Measurements from ENCODE around the gene GAB2. TPM values are rescaled to one million over a fixed set of nuclear protein-coding genes. Genes with fewer than 3 reads are reported as not detected.

Gene GAB2
- total and polyA plus RNA-seq, 2 of the 13 experiments (the other 11 are each of a cell fraction or from before 2014, with no cell fraction given): 4.1 to 8.6 TPM

DNA sequence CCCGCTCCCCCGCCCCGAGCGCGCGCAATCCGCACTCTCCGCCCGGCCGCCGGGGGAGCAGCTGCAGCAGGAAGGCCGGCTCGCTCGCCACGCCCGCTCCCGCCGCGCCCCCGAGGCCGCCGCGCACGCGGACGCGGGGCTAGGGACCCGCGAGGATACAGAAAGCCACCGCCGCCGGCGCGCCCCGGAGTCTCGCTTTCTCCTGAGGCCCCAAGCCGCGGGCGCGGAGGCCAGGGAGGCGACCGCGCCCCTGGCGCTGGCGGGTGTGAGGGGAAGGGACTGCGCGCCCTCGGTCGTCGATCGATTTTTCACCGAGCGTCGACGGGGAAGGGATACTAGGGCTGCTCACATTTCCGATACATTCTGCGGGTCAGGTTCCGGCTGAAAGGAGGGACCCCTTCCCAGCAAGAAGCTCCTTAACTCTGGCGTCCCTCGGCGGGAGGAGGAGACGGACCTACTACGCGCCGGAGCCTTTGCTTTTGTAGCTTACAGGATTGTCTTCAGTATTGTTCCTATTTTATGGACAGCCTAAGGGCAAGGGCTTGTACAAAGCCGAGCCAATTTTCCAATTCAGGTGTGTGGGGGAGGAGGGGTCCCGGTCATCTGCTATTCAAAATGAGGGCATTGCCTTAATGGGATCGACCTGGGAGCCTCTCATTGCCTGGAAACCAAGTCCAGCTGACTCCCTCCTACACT lies 416 bp upstream of the GAB2 start (continued):
- TF ChIP-seq, protein P1, sequence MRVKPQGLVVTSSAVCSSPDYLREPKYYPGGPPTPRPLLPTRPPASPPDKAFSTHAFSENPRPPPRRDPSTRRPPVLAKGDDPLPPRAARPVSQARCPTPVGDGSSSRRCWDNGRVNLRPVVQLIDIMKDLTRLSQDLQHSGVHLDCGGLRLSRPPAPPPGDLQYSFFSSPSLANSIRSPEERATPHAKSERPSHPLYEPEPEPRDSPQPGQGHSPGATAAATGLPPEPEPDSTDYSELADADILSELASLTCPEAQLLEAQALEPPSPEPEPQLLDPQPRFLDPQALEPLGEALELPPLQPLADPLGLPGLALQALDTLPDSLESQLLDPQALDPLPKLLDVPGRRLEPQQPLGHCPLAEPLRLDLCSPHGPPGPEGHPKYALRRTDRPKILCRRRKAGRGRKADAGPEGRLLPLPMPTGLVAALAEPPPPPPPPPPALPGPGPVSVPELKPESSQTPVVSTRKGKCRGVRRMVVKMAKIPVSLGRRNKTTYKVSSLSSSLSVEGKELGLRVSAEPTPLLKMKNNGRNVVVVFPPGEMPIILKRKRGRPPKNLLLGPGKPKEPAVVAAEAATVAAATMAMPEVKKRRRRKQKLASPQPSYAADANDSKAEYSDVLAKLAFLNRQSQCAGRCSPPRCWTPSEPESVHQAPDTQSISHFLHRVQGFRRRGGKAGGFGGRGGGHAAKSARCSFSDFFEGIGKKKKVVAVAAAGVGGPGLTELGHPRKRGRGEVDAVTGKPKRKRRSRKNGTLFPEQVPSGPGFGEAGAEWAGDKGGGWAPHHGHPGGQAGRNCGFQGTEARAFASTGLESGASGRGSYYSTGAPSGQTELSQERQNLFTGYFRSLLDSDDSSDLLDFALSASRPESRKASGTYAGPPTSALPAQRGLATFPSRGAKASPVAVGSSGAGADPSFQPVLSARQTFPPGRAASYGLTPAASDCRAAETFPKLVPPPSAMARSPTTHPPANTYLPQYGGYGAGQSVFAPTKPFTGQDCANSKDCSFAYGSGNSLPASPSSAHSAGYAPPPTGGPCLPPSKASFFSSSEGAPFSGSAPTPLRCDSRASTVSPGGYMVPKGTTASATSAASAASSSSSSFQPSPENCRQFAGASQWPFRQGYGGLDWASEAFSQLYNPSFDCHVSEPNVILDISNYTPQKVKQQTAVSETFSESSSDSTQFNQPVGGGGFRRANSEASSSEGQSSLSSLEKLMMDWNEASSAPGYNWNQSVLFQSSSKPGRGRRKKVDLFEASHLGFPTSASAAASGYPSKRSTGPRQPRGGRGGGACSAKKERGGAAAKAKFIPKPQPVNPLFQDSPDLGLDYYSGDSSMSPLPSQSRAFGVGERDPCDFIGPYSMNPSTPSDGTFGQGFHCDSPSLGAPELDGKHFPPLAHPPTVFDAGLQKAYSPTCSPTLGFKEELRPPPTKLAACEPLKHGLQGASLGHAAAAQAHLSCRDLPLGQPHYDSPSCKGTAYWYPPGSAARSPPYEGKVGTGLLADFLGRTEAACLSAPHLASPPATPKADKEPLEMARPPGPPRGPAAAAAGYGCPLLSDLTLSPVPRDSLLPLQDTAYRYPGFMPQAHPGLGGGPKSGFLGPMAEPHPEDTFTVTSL (CRISPR knock-in tag; IDR thresholded peaks at IDR 0.05; ENCODE audit: borderline replicate concordance): no peak
- TF ChIP-seq POLR2AphosphoS2 (IDR thresholded peaks at IDR 0.05; ENCODE audit: low read depth, low read length): no peak
- peak; percentile 26; the same call in 1 of the 2 replicates for TF ChIP-seq ZSCAN12 (CRISPR knock-in tag; IDR thresholded peaks at IDR 0.05)
- TF ChIP-seq, protein P2, sequence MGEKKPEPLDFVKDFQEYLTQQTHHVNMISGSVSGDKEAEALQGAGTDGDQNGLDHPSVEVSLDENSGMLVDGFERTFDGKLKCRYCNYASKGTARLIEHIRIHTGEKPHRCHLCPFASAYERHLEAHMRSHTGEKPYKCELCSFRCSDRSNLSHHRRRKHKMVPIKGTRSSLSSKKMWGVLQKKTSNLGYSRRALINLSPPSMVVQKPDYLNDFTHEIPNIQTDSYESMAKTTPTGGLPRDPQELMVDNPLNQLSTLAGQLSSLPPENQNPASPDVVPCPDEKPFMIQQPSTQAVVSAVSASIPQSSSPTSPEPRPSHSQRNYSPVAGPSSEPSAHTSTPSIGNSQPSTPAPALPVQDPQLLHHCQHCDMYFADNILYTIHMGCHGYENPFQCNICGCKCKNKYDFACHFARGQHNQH (CRISPR knock-in tag; IDR thresholded peaks at IDR 0.05): 0 out of 2 replicates have a peak, but pooled peaks have one; percentile 31
- TF ChIP-seq ZNF598 (CRISPR knock-in tag; IDR thresholded peaks at IDR 0.05; ENCODE audit: borderline replicate concordance): peak; percentile 53; the same call in 1 of the 2 replicates
- TF ChIP-seq BRCA1 (CRISPR knock-in tag; IDR thresholded peaks at IDR 0.05): no peak
- TF ChIP-seq ZNF33B (CRISPR knock-in tag; IDR thresholded peaks at IDR 0.05): no peak
- TF ChIP-seq SIN3A (IDR thresholded peaks at IDR 0.05; ENCODE audit: borderline replicate concordance, low read depth, low read length): peak; percentile 43; the same call in 1 of the 2 replicates
- TF ChIP-seq ZNF180 (CRISPR knock-in tag; IDR thresholded peaks at IDR 0.05; ENCODE audit: borderline replicate concordance, low read depth): no peak
- TF ChIP-seq ZMYM2 (CRISPR knock-in tag; IDR thresholded peaks at IDR 0.05): no peak
- no peak for TF ChIP-seq ZNF775 (CRISPR knock-in tag; IDR thresholded peaks at IDR 0.05; ENCODE audit: borderline replicate concordance)
- TF ChIP-seq MBD4 (IDR thresholded peaks at IDR 0.05; ENCODE audit: borderline replicate concordance, low read length): no peak
- peak; percentile 72; the same call in 1 of the 2 replicates for TF ChIP-seq GABPB1 (CRISPR knock-in tag; IDR thresholded peaks at IDR 0.05)
- TF ChIP-seq KAT2B (IDR thresholded peaks at IDR 0.05; ENCODE audit: borderline replicate concordance, low read depth, low read length): 0 out of 2 replicates have a peak, but pooled peaks have one; percentile 45
- no peak for TF ChIP-seq IKZF1 (IDR thresholded peaks at IDR 0.05)
- TF ChIP-seq, protein P3, sequence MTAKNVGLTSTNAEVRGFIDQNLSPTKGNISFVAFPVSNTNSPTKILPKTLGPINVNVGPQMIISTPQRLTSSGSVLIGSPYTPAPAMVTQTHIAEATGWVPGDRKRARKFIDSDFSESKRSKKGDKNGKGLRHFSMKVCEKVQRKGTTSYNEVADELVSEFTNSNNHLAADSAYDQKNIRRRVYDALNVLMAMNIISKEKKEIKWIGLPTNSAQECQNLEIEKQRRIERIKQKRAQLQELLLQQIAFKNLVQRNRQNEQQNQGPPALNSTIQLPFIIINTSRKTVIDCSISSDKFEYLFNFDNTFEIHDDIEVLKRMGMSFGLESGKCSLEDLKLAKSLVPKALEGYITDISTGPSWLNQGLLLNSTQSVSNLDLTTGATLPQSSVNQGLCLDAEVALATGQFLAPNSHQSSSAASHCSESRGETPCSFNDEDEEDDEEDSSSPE (CRISPR knock-in tag; IDR thresholded peaks at IDR 0.05): peak; percentile 68
- TF ChIP-seq MXI1 (IDR thresholded peaks at IDR 0.05; ENCODE audit: borderline replicate concordance, low read depth, low read length): peak; percentile 52; the same call in 1 of the 3 replicates
- peak; percentile 52; the same call in 1 of the 2 replicates for TF ChIP-seq TBX2 (CRISPR knock-in tag; IDR thresholded peaks at IDR 0.05; ENCODE audit: borderline replicate concordance)
- no peak for TF ChIP-seq ZNF326 (CRISPR knock-in tag; IDR thresholded peaks at IDR 0.05; ENCODE audit: borderline replicate concordance)
- TF ChIP-seq, protein P4, sequence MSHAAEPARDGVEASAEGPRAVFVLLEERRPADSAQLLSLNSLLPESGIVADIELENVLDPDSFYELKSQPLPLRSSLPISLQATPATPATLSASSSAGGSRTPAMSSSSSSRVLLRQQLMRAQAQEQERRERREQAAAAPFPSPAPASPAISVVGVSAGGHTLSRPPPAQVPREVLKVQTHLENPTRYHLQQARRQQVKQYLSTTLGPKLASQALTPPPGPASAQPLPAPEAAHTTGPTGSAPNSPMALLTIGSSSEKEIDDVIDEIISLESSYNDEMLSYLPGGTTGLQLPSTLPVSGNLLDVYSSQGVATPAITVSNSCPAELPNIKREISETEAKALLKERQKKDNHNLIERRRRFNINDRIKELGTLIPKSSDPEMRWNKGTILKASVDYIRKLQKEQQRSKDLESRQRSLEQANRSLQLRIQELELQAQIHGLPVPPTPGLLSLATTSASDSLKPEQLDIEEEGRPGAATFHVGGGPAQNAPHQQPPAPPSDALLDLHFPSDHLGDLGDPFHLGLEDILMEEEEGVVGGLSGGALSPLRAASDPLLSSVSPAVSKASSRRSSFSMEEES (CRISPR knock-in tag; IDR thresholded peaks at IDR 0.05): no peak
- TF ChIP-seq HOXA9 (CRISPR knock-in tag; IDR thresholded peaks at IDR 0.05; ENCODE audit: borderline replicate concordance): no peak
